NCI-H1092 (cell line): ENCODE measurements around the gene SLC1A1.

ENCODE experiments used
- DNase-seq: peaks from one replicate; lab custom pipeline; 2025; lab: John Stamatoyannopoulos, UW

Gene SLC1A1

DNA sequence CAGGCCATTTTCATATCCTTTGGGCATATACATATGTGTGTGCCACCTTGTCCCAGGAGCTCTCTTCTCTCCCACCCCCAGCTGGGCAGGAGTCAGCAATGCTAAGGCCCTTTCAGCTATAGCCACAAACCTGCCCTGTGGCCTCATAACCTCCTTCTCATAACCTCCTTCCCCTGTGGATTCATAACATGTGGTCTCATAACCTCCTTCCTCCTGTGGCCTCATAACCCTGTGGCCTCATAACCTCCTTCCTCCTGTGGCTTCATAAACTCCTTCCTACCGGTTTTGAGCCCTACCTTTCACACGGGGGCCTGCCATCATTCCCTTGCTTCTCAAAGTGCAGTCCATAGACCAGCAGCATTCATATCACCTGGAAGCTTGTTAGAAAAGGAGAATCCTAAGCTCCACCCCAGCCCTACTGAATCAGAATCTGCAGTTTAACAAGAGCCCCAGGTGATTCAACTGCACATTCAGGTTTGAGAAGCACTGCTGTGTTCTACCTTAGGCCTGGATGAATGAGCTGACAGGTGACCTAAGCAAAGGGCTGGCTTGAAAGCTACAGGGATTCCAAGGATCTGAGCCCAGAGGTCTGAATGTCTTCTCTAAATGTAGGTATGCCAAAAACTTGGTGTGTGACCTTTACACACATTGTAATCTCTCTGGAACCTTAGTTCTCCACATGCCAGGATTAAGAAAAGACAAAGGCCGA lies 129.9 kb downstream of the SLC1A1 start:
- no peak for DNase-seq

DNA sequence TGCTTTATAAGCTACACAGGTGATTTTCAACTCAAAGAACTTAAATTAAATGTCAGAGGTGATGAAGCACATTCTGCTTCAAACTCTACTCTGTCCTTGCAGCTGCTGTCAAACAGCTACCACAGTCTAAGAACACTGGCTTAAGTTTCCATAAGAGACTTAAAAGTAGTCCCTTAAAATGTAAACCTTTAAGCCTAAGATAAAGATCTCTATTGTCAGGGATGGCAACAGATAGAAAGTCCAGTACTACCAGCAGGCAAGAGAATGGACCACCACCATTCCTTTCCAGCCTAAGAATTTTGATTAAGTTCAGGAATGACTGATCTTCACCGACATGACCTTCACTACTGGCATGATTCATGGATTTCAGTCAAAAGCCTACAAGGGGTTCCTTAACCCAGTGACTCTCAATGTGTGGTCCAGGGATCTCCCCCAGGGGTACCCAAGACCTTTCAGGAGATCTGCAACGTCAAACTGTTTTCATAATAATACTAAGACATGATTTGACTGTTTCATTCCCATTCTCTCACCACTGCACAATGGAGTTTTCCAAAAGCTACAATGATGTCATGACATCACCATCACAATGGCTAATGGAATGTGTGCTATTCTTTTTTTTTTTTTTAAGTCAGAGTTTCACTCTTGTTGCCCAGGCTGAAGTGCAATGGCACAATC lies 130.8 kb downstream of the SLC1A1 start:
- no peak for DNase-seq

DNA sequence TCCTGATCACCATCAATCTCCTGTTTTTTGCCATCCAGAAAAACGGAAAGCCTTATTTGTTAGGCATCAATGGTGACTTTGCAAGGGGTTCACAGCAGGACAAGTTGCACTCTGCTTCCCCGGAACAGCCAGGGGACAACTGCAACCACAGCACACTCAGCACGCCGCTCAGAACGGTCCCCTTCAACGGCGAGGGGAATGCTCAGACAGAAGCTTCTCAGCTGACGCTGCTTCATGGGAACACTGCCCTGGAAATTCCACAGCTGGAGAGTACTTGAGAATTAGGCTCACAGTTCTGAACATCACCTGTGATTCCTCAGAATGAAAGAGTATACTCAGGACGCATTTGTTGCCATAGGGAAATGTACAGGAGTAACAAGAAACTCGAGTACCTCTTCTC lies 131.7 kb downstream of the SLC1A1 start:
- no peak for DNase-seq

DNA sequence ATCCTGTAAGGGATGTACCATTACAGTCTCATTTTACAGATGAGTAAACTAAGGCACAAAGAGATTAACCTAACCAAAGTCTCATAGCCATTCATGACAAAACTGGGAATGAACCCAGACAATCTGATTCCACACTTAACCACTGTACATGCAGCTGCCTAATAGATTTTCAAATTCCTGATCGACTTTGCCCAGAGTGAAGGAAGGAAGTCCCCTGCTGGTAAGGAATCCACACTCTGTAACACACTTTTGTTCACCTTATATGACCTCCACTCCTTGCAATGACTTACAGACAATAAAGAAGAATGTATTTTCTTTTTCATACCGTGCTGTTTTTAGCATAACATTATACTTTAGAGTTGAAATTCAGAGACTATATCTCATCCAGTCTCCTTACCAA lies 140.6 kb downstream of the SLC1A1 start:
- DNase-seq: no peak
